ENCODE measurements around the gene LEFTY1. TPM values are rescaled to one million over a fixed set of nuclear protein-coding genes. Genes with fewer than 3 reads are reported as not detected.
"Not testable (repeated sequence)": the region's sequence is repeated elsewhere in the genome, so short reads cannot be mapped to it uniquely, and the experiment has no call there.

The LEFTY1 gene
- total RNA-seq, 1 donor from 2014 or later, result 0.28 TPM

DNA sequence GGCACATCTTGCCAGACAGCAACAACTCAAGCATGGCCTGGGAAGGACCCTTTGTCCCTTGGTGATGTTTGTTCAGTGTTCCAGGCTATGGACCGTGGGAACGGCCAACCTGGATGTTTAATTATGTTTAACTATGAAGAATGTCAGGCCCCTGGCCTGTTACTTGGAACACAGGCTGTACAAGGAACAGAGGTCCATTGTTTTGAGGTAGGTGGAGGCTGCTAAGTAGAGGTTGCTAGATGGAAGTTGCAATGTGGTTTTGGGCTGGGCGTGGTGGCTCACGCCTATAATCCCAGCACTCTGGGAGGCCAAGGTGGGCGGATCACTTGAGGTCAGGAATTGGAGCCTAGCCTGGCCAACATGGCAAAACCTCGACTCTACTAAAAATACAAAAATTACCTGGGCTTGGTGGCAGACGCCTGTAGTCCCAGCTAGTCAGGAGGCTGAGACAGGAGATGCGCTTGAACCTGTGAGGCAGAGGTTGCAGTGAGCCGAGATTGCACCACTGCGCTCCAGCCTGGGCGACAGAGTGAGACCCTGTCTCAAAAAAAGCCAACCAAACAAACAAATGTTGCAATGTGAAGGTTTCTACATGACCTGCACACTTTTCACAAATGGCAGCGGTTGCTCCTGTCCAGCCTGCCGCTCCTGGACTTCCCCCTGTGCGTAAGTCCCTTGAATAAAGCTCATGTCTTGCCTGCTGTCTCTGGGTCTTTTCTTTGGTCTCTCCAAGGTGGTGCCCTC, 2.5 kb upstream of the LEFTY1 start:
- no peak for DNase-seq (ENCODE audit: low spot score)
- no peaks in the 10 kb centered on the region for H3K9me3 Mint-ChIP-seq (ENCODE audit: unreplicated experiment)
- H3K27ac Mint-ChIP-seq (ENCODE audit: unreplicated experiment), result no peak overlapping the region
- H3K4me3 Mint-ChIP-seq (ENCODE audit: unreplicated experiment), result no peak overlapping the region
- peaks cover under 1% of the 10 kb centered on the region for H3K4me1 Mint-ChIP-seq (ENCODE audit: unreplicated experiment)
- peaks cover 4% of the 10 kb centered on the region for H3K27me3 Mint-ChIP-seq (ENCODE audit: unreplicated experiment)
- H3K36me3 Mint-ChIP-seq (ENCODE audit: low read depth, unreplicated experiment), result no peaks in the 10 kb centered on the region
- TF ChIP-seq, protein P1, sequence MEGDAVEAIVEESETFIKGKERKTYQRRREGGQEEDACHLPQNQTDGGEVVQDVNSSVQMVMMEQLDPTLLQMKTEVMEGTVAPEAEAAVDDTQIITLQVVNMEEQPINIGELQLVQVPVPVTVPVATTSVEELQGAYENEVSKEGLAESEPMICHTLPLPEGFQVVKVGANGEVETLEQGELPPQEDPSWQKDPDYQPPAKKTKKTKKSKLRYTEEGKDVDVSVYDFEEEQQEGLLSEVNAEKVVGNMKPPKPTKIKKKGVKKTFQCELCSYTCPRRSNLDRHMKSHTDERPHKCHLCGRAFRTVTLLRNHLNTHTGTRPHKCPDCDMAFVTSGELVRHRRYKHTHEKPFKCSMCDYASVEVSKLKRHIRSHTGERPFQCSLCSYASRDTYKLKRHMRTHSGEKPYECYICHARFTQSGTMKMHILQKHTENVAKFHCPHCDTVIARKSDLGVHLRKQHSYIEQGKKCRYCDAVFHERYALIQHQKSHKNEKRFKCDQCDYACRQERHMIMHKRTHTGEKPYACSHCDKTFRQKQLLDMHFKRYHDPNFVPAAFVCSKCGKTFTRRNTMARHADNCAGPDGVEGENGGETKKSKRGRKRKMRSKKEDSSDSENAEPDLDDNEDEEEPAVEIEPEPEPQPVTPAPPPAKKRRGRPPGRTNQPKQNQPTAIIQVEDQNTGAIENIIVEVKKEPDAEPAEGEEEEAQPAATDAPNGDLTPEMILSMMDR (IDR thresholded peaks at IDR 0.05; ENCODE audit: unreplicated experiment), result no peak

DNA sequence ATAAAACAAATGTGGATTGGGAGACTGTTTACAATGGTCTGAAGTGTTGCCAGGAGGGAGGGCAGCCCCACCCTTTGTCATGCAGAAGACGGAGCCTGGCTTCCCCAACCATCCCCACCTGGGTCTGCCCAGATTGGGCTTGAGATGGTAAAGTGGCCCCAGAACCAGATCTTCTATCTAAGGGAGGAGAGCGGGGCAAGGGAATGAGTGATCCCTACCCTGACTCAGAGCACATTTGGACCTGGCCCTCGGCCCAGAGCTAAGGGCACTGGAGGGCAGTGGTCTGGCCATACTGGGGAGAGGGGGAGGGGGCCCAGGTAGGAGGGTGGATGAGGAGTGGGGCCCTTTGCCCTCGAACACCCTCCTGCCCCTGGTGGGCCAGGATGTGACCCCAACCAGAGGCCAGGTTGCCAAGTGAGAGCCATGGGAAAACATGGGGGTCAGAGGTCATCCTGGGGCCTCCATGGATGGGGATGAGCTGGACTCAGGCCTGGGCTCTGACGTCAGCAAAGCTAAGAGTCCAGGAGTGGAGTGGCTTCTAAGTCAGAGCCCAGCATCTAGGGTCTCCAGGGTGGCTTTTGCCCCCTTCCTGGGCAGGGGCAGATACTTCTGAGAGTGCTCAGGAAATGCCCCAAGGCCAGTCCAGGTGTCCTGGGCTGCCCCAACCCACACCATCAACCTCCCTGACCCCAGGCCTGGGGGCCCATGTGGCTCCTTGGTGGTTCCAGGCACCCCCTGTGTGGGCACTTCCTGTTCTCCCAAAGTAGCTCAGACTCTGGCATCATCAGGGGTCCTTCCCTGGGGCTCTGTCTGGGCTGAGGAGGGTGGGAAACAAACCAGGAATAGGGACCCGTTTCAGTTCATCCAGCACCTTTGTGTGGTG, 1.6 kb upstream of the LEFTY1 start:
- Mint-ChIP-seq H3K9me3 (ENCODE audit: unreplicated experiment) (no peaks in the 10 kb centered on the region), H3K4me1 (ENCODE audit: unreplicated experiment) (no peaks in the 10 kb centered on the region), H3K4me3 (ENCODE audit: unreplicated experiment) (no peak overlapping the region), H3K27ac (ENCODE audit: unreplicated experiment) (peak overlapping the region; percentile 20), H3K27me3 (ENCODE audit: unreplicated experiment) (peaks cover 4% of the 10 kb centered on the region), H3K36me3 (ENCODE audit: low read depth, unreplicated experiment) (no peaks in the 10 kb centered on the region)
- DNase-seq (ENCODE audit: low spot score), result no peak
- TF ChIP-seq, protein P1 (IDR thresholded peaks at IDR 0.05; ENCODE audit: unreplicated experiment), result no peak

DNA sequence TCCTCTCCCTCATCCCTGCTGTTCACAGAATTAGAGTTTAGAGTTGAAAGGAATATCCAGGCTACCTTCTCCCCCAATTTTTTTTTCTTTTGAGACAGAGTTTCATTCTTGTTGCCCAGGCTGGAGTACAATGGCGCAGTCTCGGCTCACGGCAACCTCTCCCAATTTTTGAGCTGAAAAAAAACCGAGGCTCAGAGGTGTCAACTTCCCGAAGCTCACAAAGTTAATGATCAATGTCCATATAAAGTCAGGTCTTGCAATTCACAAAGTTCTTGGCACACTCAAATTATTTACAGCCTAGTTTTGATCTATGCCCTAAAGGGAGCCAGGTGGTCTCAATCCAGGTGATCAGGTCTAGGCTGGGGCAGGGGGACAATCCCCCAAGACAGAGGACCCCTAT, 797 bp upstream of the LEFTY1 start:
- no peak for DNase-seq (ENCODE audit: low spot score)
- Mint-ChIP-seq H3K27ac (ENCODE audit: unreplicated experiment) (peak overlapping the region; percentile 20), H3K36me3 (ENCODE audit: low read depth, unreplicated experiment) (no peaks in the 10 kb centered on the region), H3K4me1 (ENCODE audit: unreplicated experiment) (no peaks in the 10 kb centered on the region), H3K4me3 (ENCODE audit: unreplicated experiment) (no peak overlapping the region), H3K9me3 (ENCODE audit: unreplicated experiment) (no peaks in the 10 kb centered on the region), H3K27me3 (ENCODE audit: unreplicated experiment) (peaks cover 4% of the 10 kb centered on the region)
- TF ChIP-seq, protein P1 (IDR thresholded peaks at IDR 0.05; ENCODE audit: unreplicated experiment), result no peak

DNA sequence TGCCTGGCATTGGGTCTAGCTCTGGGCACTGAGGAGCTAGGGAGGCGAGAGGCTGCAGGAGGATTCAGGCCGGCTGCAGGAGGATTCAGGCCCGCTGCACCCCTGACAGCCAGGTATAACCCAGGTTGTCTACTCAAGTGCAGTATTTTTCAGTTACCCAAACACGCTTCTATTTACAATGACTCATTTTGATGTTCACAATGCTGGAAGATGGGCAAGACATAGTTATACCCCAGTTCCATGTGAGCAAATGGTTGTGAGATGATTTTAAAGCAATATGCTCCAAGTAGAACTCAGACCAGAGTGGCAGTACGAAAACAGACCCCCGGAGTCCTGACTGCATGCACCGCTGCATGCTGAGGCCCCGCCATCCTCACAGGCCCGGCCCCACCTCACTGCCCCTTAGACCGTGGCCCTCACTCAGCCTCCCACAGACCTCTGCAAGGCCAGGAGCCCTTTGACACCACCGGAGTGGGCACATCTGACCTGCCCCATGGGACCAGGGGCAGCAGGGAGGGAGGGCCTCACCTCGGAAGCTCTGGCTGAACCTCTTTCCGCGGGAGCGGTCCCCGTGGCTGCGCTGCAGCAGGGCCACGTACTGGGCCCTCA, 553 bp downstream of the LEFTY1 start:
- peak overlapping the region; percentile 56 for H3K4me3 Mint-ChIP-seq (ENCODE audit: unreplicated experiment)
- no peaks in the 10 kb centered on the region for H3K36me3 Mint-ChIP-seq (ENCODE audit: low read depth, unreplicated experiment)
- peaks cover 6% of the 10 kb centered on the region for H3K27me3 Mint-ChIP-seq (ENCODE audit: unreplicated experiment)
- H3K4me1 Mint-ChIP-seq (ENCODE audit: unreplicated experiment), result peaks cover 2% of the 10 kb centered on the region
- TF ChIP-seq, protein P1 (IDR thresholded peaks at IDR 0.05; ENCODE audit: unreplicated experiment), result no peak
- no peak overlapping the region for H3K27ac Mint-ChIP-seq (ENCODE audit: unreplicated experiment)
- DNase-seq (ENCODE audit: low spot score), result no peak
- no peaks in the 10 kb centered on the region for H3K9me3 Mint-ChIP-seq (ENCODE audit: unreplicated experiment)

DNA sequence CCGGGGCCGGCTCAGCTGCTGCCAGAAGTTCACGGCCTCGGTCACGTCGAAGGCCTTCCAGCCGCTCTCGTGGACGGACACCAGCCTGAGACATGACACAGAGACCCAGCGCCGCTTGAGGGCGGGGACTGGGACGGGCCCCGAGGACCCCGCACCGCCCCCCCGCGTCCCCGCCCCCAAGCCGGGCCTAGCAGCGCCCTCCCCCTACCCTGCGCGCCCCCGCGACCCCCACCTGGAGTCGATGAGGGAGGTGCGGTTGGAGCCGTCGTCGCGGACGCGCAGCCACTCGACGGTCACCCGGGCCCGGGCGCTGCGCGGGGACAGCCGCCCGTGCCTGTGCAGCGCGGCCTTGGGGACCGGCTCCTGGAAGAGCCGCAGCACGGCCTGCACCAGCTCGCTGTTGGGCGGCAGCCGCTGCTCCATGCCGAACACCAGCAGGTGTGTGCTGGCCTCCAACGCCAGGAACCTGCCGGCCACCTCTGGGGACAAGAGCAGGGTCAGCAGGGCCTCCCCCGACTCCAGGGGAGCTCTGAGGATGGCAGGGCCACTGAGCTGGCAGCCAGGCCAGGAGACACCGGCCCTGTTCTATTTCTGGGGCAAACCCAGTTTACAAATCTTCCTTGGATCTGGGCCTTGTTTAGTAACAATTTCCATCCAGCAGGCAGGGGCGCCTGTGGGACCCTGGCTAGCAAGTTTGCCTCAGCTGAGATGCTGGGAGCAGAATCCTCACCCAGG, 1.2 kb downstream of the LEFTY1 start:
- H3K4me3 Mint-ChIP-seq (ENCODE audit: unreplicated experiment), result peak overlapping the region; percentile 56
- not testable (repeated sequence) for H3K4me1 Mint-ChIP-seq (ENCODE audit: unreplicated experiment); H3K36me3 Mint-ChIP-seq (ENCODE audit: low read depth, unreplicated experiment); DNase-seq (ENCODE audit: low spot score); H3K9me3 Mint-ChIP-seq (ENCODE audit: unreplicated experiment); H3K27ac Mint-ChIP-seq (ENCODE audit: unreplicated experiment); H3K27me3 Mint-ChIP-seq (ENCODE audit: unreplicated experiment)

Data from endothelial cell (in vitro differentiated cells).